Epithelial cell of esophagus (primary cell): Measurements from ENCODE around the gene EXOC6B.

Experiments used
- DNase-seq: peaks from one replicate; pipeline ENCODE4 v3.0.0; 2010; ENCODE audit warnings: low read depth
- H3K4me3 ChIP-seq: 2 replicates; pipeline ENCODE4 v1.5.1; 2011; ENCODE audit warnings: mild to moderate bottlenecking, low read length, control low read depth
- TF ChIP-seq, protein P1 (sequence below): IDR thresholded peaks from 2 replicates; pipeline ENCODE4 v1.5.1; 2011; ENCODE audit warnings: low read depth, mild to moderate bottlenecking, low read length, control low read depth, inconsistent platforms; ENCODE audit not compliant: insufficient read depth; ENCODE audit errors: missing control alignments

The EXOC6B gene

DNA sequence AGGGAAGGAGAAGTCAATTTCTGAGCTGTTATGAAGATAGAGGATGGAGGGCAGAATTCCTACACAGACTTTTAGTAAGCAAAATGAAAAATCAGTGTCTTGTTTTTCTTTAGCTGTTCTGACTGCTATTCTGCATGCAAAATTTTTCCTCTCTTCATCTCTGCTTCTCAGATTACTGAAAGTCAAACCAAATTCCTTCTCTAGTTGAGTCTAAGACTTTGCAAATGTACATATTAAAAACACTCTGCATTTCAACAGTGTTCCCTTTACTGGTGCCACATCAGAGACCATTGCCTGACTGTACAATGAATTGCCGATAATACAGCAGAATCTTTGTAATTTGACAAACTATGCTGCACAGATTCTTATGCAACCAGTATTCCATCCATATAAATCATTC lies 198.8 kb downstream of the EXOC6B start:
- TF ChIP-seq, protein P1, sequence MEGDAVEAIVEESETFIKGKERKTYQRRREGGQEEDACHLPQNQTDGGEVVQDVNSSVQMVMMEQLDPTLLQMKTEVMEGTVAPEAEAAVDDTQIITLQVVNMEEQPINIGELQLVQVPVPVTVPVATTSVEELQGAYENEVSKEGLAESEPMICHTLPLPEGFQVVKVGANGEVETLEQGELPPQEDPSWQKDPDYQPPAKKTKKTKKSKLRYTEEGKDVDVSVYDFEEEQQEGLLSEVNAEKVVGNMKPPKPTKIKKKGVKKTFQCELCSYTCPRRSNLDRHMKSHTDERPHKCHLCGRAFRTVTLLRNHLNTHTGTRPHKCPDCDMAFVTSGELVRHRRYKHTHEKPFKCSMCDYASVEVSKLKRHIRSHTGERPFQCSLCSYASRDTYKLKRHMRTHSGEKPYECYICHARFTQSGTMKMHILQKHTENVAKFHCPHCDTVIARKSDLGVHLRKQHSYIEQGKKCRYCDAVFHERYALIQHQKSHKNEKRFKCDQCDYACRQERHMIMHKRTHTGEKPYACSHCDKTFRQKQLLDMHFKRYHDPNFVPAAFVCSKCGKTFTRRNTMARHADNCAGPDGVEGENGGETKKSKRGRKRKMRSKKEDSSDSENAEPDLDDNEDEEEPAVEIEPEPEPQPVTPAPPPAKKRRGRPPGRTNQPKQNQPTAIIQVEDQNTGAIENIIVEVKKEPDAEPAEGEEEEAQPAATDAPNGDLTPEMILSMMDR = no peak
- no peak overlapping the region for H3K4me3 ChIP-seq
- no peak for DNase-seq

DNA sequence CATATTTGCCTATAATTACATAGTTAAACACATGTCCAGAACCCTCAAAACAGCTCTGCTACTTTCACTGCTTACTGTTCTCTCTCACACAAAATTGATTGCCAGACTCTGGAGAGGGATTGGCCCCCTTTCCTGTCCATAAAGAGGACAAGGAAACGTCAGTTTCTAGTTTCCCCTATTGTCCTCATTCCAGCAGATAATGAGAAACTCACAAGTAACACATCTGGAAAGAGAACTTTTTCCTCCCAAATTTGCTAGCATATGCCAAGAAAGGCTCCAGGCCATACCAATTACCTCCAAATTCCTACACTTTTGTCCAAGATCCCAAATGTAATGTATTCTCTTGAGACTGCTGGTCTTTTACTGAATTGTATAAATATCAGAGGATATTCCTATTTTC lies 200.5 kb downstream of the EXOC6B start:
- H3K4me3 ChIP-seq = no peak overlapping the region
- TF ChIP-seq, protein P1 = no peak
- DNase-seq = no peak

DNA sequence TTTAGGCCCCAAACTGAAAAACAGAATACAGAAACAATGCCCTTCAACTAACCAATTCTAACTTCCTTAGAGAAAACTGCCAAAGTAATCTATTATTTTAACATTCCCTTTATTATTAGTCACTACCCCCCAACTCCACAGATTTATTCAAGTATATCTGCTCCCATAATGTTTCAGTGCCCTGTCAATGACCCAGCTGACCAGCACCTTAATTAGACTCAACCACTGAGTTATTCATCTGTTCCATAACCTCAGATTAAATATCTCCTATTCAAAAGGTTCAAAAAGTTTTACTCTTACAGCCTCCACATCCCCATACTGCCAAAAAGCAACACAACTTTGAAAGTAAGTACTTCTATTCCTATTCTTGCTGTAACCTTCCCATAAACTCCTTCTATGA lies 202.4 kb downstream of the EXOC6B start:
- TF ChIP-seq, protein P1 = no peak
- no peak overlapping the region for H3K4me3 ChIP-seq
- no peak for DNase-seq

DNA sequence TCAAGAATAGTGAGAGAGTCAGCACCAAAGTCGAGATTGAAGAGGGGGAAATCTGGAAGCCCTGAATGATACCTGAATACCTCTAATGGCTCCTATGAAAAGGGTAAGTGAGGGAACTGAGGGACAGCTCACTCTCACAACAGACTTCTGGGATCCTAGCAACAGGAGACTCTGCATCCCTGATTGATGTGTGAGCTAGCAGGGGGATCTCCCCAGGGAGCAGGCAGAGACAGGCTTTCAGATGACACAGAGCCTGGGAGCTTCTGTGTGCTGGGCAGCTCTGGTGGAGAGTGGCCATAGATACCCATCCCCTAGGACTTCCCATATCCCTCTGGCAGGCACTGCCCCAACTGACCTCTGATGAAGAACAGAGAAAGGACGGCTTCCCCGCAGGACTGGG lies 206.2 kb downstream of the EXOC6B start:
- DNase-seq = peak; percentile 84
- TF ChIP-seq, protein P1 = no peak
- no peak overlapping the region for H3K4me3 ChIP-seq

DNA sequence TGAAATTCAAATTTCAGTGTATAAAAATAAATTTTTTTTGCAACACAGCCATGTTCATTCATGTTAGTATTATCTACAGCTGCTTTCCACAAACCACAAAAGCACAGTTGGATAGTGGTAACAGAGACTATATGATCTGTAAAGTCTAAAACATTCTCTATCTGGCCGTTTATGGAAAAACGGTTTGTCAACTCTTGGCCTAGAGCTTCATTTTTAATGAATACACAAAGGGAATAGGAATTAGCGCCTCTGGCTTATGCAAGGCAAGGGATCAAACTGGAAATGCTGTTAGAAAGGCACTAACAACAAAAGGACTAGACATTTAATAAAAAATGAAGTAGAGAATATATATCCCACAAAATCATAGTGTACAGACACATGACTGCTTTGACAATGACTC lies 211.9 kb downstream of the EXOC6B start:
- DNase-seq = no peak
- no peak overlapping the region for H3K4me3 ChIP-seq
- TF ChIP-seq, protein P1 = no peak

DNA sequence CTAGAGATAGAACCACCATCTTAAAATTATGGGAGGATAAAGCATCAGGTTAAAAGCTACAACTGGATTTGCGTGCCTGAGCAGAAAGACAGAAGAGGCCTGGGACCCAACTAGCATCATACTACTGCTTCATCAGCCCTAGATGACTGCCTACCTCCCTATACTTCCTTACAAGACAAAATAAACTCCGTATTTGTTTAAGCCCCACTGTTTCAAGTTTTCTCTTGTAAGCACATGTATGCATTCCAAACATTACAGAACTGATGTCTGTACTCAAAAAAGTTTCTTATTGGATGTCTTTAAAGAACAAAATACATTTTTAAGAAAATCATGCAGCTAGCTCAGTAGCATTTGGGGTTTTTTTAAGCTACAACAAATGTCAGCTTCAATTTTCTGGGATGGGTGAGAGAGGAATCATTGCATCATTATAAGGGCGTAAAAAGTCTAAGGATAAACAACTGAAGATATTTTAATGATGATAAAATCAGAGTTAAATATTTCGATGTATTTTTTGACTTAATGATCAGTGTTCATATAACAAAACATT lies 213.1 kb downstream of the EXOC6B start:
- no peak for DNase-seq
- TF ChIP-seq, protein P1 = no peak
- no peak overlapping the region for H3K4me3 ChIP-seq

DNA sequence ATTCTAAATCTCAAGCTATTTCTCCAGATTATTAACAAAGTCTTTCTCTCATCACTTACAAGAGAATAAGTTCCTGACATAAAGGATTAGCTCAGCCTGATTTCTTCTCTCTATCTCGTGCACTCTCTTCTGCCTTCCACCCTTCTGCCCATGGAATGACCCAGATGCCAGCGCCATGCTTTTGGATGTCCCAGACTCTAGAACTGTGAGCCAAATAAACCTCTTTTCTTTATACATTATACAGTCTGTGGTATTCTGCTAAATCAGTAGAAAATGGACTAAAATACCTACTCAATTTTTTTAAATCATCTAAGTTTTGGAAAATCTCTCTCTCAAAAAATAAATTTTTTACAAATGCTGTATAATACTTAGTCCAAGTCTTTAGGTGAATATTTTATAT lies 218.6 kb downstream of the EXOC6B start:
- no peak for DNase-seq
- TF ChIP-seq, protein P1 = no peak
- no peak overlapping the region for H3K4me3 ChIP-seq
